ENCODE results near the gene CNTN4.
A peak's percentile ranks its signal among the peaks of the same experiment; 100 is the strongest.
"Not testable (repeated sequence)": the region's sequence is repeated elsewhere in the genome, so short reads cannot be mapped to it uniquely, and the experiment has no call there.

Gene CNTN4

DNA sequence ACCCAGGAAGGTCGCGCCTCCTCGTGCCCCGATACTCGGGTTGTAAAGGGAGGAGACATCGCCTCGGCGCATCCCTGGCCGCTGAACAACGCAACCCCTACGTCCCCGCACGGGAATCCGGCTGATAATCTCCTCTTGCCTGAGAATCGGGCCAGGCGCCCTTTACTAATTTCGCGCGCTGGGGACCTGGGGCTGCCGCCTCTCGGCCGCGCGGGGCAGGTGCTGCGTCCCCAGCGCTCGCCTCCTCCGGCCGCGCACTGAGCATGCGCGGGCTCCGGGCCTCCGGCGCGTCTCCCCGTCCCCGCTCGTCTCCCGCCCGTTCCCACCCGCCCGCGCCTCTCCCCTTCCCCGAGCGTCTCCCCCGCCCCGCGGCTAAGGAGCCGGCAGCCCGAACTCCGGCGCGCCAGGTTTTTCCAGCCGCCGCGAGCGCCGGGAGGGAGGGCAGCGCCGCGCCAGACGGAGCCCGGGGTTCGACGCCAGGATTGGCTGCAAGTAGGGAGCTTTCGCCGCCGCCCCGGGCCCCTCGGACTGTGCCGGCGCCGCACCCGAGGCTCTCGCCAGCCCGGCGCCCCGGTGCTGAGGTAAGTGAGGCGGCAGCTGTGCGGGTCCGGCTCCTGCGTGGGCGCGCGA lies at the start of gene CNTN4:
Gene CNTN4 (plus strand): TSS at position 469 of the 630 bp plus-strand sequence.
- DNase-seq, result peak in 1 of 2 donors; percentile 38

- no peak for DNase-seq
These were observed 37.3 kb upstream of the CNTN4 start for GRCh38 chr3:2061360-2061759.

- no peak for DNase-seq
These were observed 27.1 kb upstream of the CNTN4 start for GRCh38 chr3:2071531-2071930.

GRCh38 chr3:2078821-2079220 lies 19.8 kb upstream of the CNTN4 start:
- no peak for DNase-seq

- DNase-seq, result no peak
These were observed 15.7 kb upstream of the CNTN4 start for GRCh38 chr3:2082871-2083480.

- DNase-seq, result not testable (repeated sequence)
These were observed 15.1 kb upstream of the CNTN4 start for GRCh38 chr3:2083558-2083957.

DNA sequence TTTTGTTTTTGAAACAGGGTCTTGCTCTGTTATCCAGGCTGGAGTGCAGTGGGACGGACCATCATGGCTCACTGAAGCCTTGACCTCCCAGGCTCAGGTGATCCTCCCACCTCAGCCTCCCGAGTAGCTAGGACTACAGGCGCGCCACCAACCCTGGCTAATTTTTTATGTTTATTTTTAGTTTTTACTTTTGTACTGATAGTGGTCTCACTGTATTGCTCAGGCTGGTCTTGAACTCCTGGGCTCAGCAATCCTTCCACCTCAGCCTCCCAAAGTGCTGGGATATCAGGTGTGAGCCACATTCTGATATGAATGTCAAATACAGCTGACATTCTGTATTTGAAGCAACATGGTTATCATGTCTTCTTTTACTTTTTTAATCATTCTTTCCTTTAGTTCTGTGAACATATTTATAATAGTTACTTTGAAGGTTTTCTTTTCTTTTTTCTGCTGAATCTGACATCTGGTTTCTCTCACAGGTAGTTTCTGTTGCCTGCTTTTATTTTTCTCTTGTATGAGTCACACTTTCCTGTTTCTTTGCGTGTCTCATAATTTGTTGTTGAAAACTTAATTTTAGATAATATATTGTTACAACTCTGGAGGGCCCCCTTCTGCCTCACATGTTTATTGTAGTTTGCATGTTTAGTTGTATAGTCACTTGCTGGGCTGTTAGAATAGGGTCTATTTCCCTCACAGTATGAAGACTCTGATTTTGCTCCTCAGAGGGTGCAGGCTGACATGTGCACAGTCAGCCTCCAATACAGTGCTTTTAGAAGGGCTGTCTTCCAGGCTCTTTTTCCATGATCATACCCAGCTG lies 8.4 kb upstream of the CNTN4 start:
- DNase-seq, result no peak

GRCh38 chr3:2092758-2093157 lies 5.9 kb upstream of the CNTN4 start:
- no peak for DNase-seq

DNA sequence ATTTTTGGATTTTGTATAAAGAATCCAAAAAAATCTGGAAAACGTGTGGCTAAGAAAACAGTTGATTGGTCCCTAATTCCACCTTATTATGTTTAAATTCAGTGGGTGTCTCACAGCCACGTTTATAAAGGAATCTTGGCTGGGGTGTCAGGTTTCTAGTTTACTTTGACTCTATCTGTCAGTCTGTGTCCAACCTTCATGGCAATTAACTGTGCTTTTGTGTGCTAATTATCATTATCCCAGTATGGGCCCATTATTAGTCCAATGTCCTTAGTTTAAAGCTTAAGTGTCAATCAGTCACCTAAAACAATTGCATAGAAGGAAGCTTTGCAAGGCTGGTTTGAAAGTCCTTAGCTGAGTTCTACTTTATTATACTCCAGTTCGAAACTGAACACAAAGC lies 3.7 kb upstream of the CNTN4 start:
- DNase-seq, result no peak

DNA sequence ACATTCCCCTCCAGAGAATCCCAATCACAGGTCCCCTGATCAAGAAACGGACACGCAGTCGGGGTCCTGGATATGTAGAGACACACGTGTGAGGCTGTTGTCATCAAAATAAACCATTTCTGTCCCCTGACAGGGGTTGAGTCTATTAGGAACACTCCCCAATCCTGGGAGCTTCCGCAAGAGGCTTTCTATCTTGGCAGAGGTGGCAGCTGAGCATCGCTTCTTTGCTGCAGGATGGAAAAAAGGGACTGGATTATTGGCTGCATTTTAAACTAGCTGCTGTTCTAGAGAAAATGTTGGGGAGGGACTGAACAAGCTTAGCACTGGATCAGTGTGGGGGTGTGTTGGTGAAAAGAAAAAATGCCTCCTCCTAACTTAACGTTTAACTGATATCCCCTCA lies 2.5 kb upstream of the CNTN4 start:
- DNase-seq, result no peak

DNA sequence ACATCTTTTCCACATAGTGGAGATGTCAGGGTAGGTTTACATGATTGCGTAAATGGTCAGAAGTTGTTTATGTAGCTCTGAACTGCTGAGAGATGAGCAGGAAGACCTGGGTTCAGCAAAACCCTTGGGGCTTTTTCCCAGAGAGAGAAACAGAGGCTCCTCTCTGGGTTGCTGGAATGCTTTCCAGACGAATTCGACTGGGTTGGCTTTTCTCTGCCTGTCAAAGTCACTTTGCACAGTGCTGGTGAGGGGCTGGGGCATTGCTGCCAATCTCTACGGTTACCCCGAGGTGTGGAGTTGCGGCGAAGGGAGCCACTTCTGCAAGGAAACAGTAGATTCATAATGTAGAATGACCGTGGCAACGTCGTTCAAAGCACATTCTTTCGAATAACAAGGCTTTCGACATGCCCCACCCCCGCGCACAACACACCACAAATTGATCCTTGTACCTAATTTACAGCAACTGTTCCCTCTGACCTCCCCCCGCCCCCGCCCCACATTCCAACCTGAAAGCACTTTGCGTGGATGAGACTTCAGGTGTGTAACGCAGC lies 950 bp upstream of the CNTN4 start:
- DNase-seq, result peak in 1 of 2 donors; percentile 1

GRCh38 chr3:2099028-2099671 lies 484 bp downstream of the CNTN4 start:
- peak in 1 of 2 donors; percentile 1 for DNase-seq

GRCh38 chr3:2099779-2100191 lies 1.1 kb downstream of the CNTN4 start:
- no peak for DNase-seq

- DNase-seq, result no peak
These were observed 7.8 kb downstream of the CNTN4 start for GRCh38 chr3:2106438-2106837.

- DNase-seq, result no peak
These were observed 12.0 kb downstream of the CNTN4 start for GRCh38 chr3:2110597-2111117.

GRCh38 chr3:2114617-2115275 lies 16.1 kb downstream of the CNTN4 start:
- DNase-seq, result no peak

GRCh38 chr3:2130726-2131125 lies 32.1 kb downstream of the CNTN4 start:
- no peak for DNase-seq

DNA sequence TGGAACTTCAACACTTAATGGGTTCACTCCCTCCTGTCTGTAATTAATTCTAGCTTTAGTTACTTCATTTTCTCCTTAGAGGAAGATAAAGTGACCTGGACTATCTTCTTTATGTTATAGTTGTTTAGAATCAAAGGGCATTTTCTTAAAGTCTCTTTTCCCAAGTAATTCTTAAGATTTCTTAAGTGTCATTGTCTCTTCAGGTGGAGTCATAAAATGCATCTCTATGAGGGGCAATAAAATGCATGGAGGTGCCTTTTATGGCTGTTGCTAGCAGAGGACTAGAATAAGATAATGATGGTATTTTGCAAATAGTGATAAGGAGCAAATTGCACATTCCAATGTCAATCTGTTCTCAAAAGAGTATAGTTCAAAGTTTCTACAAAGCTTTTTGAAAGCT lies 34.5 kb downstream of the CNTN4 start:
- no peak for DNase-seq

- no peak for DNase-seq
These were observed 39.0 kb downstream of the CNTN4 start for GRCh38 chr3:2137651-2138050.

DNA sequence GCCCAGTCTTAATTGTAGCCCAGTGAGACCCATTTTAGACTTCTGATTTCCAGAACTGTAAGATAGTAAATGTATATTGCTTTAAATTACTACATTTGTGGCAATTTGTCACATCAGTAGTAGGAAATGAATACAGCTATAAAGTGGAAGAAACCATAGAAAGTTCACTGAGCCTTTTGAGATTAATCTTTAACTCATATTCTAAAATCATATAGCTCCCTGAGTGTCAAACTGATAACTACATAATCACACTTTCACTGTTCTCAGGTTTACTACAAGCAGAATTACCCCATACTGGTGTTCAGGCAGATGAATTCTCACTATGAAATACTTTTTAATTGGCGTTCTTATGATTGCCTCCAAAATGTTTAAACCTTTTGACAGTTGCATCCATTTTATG lies 42.8 kb downstream of the CNTN4 start:
- DNase-seq, result no peak

DNA sequence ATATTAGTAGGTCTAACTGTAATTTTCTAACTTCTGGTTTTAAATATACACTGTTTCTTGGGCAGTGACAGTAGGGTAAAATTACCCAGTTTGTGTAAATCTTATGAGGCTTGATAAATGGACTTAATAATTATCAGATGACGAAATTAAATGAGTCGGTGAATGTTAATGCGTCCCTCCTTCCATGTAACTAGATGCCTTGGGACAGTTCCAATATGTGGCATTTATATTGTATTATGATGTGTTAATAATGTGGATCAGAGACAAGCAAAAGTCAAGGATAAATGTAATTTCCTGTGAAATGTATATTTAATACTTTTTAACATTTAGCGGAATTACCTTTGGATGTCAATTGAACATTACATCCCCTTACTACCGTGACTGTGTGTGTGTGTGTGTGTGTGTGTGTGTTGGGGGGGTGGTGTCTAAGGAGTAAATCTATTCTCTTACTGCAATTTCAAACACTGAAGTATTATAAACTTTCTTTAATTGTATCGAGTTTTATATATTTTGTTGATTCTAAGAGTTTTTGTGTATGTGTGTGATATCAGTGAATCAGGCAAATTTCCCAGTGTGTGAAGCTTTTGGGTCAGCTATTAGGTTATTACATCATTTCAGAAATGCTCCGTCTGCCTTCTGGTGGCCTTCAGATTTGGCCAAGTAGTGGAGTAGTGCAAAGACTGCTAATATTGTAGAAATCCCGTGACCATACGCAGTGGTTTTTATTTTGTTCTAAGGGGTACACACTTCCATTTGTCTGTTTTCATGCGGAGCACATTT lies 50.1 kb downstream of the CNTN4 start:
- no peak for DNase-seq

- DNase-seq, result no peak
These were observed 54.4 kb downstream of the CNTN4 start for GRCh38 chr3:2153053-2153452.
